CD4-positive, CD25-positive, alpha-beta regulatory T cell (primary cell): ENCODE results near the gene MTFMT. TPM values are rescaled to one million over a fixed set of nuclear protein-coding genes. Genes with fewer than 3 reads are reported as not detected.
A peak's percentile ranks its signal among the peaks of the same experiment; 100 is the strongest.

Source experiments
- ATAC-seq, 2 donors: fragments of 150-1000 bp; cut with Tn5 transposase; one replicate each; pipeline ENCODE4 v1.10.0; 2021; ENCODE audit warnings: low read depth in 2 of 2, moderate number of reproducible peaks in 2 of 2, moderate library complexity in 1 of 2
- DNase-seq, 3 donors: peaks; one replicate each; pipeline versions ENCODE4 v3.0.0 to v3.0.0-alpha.2; 2012 to 2022; ENCODE audit warnings: mixed read lengths in 1 of 3
- H3K27ac ChIP-seq: one replicate; pipeline ENCODE4 v1.7.0; 2013; ENCODE audit warnings: mild to moderate bottlenecking, low read length; ENCODE audit not compliant: insufficient read depth, poor library complexity, severe bottlenecking
- H3K27me3 ChIP-seq: one replicate; pipeline ENCODE4 v1.7.0; 2013; ENCODE audit warnings: low read length; ENCODE audit not compliant: control insufficient read depth, insufficient read depth
- H3K36me3 ChIP-seq: one replicate; pipeline ENCODE4 v1.7.0; 2013; ENCODE audit warnings: mild to moderate bottlenecking, low read length, moderate library complexity; ENCODE audit not compliant: control insufficient read depth, insufficient read depth
- H3K4me1 ChIP-seq: 2 replicates; pipeline ENCODE4 v1.7.0; 2013; ENCODE audit warnings: mild to moderate bottlenecking, low read length; ENCODE audit not compliant: insufficient read depth, control insufficient read depth, poor library complexity, severe bottlenecking
- H3K4me3 ChIP-seq: one replicate; pipeline ENCODE4 v1.7.0; 2013; ENCODE audit warnings: low read depth, mild to moderate bottlenecking, low read length, moderate library complexity
- H3K9me3 ChIP-seq, 2 experiments: 1 replicate in 1 of 2; 2 replicates in 1 of 2; pipeline ENCODE4 v1.7.0; 2013; ENCODE audit warnings: low read length in 2 of 2, mild to moderate bottlenecking in 1 of 2, moderate library complexity in 1 of 2; ENCODE audit not compliant: control insufficient read depth in 2 of 2
- H3K27ac Mint-ChIP-seq, 3 donors: one replicate each; pipeline ENCODE4 v1.8.0; 2020 to 2022; ENCODE audit warnings: mild to moderate bottlenecking in 3 of 3, mixed read lengths in 3 of 3, moderate library complexity in 2 of 3
- H3K27me3 Mint-ChIP-seq: one replicate; pipeline ENCODE4 v1.8.0; 2022; ENCODE audit warnings: mild to moderate bottlenecking, mixed read lengths
- H3K36me3 Mint-ChIP-seq: one replicate; pipeline ENCODE4 v1.8.0; 2020; ENCODE audit warnings: mixed read lengths
- H3K4me1 Mint-ChIP-seq, 4 donors: one replicate each; pipeline ENCODE4 v1.8.0; 2020 to 2022; ENCODE audit warnings: mixed read lengths in 4 of 4, mild to moderate bottlenecking in 1 of 4
- H3K4me3 Mint-ChIP-seq, 4 donors: one replicate each; pipeline ENCODE4 v1.8.0; 2020 to 2022; ENCODE audit warnings: mild to moderate bottlenecking in 4 of 4, mixed read lengths in 4 of 4, moderate library complexity in 3 of 4
- H3K9me3 Mint-ChIP-seq, 7 donors: one replicate each; pipeline ENCODE4 v1.8.0; 2020 to 2022; ENCODE audit warnings: mixed read lengths in 7 of 7, mild to moderate bottlenecking in 3 of 7, moderate library complexity in 2 of 7
- polyA plus RNA-seq, 4 donors: library from polyadenylated mRNA; unstranded; fragments of 300-500 nt; fragmentation: Illumina TruSeq; gene quantifications; one replicate each; pipeline ENCODE4 v1.2.3, GENCODE V29; 2021
- total RNA-seq: library from RNA; stranded (reverse); gene quantifications from one replicate; pipeline ENCODE4 v1.2.3, GENCODE V29; 2022

The MTFMT gene
- total and polyA plus RNA-seq, 5 donors from 2014 or later, result 6.1 to 26.9 (median 18.7) TPM

DNA sequence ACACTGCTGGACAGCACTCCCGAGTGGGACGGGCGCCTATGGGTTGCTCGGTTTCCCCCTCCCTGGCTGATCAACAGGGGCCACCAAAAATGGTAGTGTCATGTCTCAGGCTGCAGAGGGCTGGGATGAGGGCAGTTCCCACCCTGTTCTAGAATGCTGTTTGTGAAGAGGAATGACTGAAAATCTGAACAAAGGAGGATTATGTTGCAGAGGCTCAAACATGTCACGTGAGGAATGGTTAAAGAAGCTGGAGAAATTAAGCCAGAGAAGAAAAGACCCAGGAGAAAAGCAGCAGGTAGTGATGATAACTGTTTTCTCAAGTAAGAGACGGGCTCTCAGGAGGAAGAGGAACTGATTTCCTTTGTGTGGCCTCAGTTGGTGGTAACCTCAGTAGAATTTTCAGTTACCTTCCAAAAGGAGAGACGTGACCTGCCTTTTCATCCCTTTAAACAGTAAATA lies 50.2 kb downstream of the MTFMT start:
- H3K27me3 ChIP-seq, result no peaks in the 10 kb centered on the region
- H3K27ac ChIP-seq, result no peak overlapping the region
- peaks cover 5% of the 10 kb centered on the region for H3K4me1 ChIP-seq
- DNase-seq (no peak), ATAC-seq (no peak)
- Mint-ChIP-seq H3K36me3 (peaks cover 35% of the 10 kb centered on the region), H3K4me1 (peaks cover 0 to 19% (median 5%) of the 10 kb centered on the region in 4 donors), H3K9me3 (no peaks in the 10 kb centered on the region), H3K27ac (peak overlapping the region in 1 of 3 donors; percentile 29), H3K4me3 (no peak overlapping the region), H3K27me3 (no peaks in the 10 kb centered on the region)
- H3K4me3 ChIP-seq, result no peak overlapping the region
- H3K9me3 ChIP-seq, result no peaks in the 10 kb centered on the region
- peaks cover 39% of the 10 kb centered on the region for H3K36me3 ChIP-seq

DNA sequence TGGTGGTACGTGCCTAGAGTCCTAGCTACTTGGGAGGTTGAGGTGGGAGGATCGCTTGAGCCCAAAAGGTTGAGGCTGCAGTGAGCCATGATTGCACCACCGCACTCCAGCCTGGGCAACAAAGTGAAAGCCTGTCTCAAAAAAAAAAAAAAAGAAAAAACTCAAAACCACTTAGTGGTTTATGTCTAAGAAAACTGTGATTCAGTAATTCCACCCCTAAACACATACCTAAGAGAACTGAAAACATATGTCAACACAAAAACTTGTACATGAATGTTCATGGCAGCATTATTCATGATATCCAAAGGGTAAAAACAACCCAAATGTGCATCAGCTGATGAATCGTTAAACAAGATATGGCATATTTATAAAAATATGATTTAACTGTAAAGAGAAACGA lies 54.0 kb downstream of the MTFMT start:
- no peak for ATAC-seq
- H3K4me1 ChIP-seq, result no peaks in the 10 kb centered on the region
- H3K27me3 ChIP-seq, result no peaks in the 10 kb centered on the region
- DNase-seq, result no peak
- Mint-ChIP-seq H3K36me3 (peaks cover 29% of the 10 kb centered on the region), H3K9me3 (no peaks in the 10 kb centered on the region), H3K27me3 (no peaks in the 10 kb centered on the region), H3K4me1 (peaks cover 0 to 4% (median under 1%) of the 10 kb centered on the region in 4 donors), H3K4me3 (no peak overlapping the region), H3K27ac (peak overlapping the region in 1 of 3 donors; percentile 47)
- peaks cover 64% of the 10 kb centered on the region for H3K36me3 ChIP-seq
- no peak overlapping the region for H3K4me3 ChIP-seq
- no peaks in the 10 kb centered on the region for H3K9me3 ChIP-seq
- H3K27ac ChIP-seq, result no peak overlapping the region

DNA sequence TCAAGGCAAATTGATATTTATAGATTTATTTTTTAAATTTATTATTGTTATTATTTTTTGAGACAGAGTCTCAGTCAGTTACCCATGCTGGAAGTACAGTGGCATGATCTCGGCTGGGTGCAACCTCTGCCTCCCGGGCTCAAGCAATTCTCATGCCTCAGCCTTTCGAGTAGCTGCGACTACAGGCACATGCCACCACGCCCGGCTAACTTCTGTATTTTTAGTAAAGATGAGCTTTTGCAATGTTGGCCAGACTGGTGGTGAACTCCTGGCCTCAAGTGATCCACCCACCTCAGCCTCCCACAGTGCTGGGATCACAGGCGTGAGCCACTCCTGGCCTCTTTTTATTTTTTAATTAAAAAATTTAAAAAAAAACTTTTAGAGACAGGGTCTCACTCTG lies 58.7 kb downstream of the MTFMT start:
- Mint-ChIP-seq H3K4me3 (no peak overlapping the region), H3K27ac (no peak overlapping the region), H3K27me3 (no peaks in the 10 kb centered on the region), H3K9me3 (no peaks in the 10 kb centered on the region), H3K4me1 (no peaks in the 10 kb centered on the region), H3K36me3 (peaks cover 27% of the 10 kb centered on the region)
- peaks cover 71% of the 10 kb centered on the region for H3K36me3 ChIP-seq
- H3K4me1 ChIP-seq, result no peaks in the 10 kb centered on the region
- H3K9me3 ChIP-seq, result no peaks in the 10 kb centered on the region
- H3K27me3 ChIP-seq, result no peaks in the 10 kb centered on the region
- DNase-seq, result no peak
- ATAC-seq, result no peak
- no peak overlapping the region for H3K4me3 ChIP-seq
- H3K27ac ChIP-seq, result no peak overlapping the region

DNA sequence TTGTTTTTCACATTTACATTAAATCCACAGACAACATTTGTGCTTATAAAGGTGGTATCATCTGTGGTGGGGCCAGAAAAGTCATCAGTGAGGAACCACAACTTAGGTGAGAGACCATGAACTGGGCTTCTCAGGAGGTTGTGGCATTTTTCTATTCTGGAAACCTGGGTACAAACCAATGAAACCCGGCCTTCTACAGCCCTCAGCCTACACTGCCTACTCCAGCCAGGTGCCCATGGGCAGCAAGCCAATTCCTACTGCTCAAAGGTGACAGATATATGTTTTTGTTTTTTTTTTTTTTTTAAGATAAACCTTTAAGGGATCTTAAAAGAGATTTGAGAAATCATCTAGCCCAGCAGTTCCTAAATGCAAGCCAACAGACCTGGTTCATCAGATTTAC lies 60.0 kb downstream of the MTFMT start:
- Mint-ChIP-seq H3K27me3 (no peaks in the 10 kb centered on the region), H3K9me3 (no peaks in the 10 kb centered on the region), H3K4me1 (no peaks in the 10 kb centered on the region), H3K36me3 (peaks cover 31% of the 10 kb centered on the region), H3K4me3 (no peak overlapping the region), H3K27ac (peak overlapping the region in 1 of 3 donors; percentile 13)
- no peak overlapping the region for H3K4me3 ChIP-seq
- no peaks in the 10 kb centered on the region for H3K4me1 ChIP-seq
- DNase-seq (no peak), ATAC-seq (no peak)
- no peaks in the 10 kb centered on the region for H3K27me3 ChIP-seq
- H3K27ac ChIP-seq, result no peak overlapping the region
- no peaks in the 10 kb centered on the region for H3K9me3 ChIP-seq
- peaks cover 73% of the 10 kb centered on the region for H3K36me3 ChIP-seq

DNA sequence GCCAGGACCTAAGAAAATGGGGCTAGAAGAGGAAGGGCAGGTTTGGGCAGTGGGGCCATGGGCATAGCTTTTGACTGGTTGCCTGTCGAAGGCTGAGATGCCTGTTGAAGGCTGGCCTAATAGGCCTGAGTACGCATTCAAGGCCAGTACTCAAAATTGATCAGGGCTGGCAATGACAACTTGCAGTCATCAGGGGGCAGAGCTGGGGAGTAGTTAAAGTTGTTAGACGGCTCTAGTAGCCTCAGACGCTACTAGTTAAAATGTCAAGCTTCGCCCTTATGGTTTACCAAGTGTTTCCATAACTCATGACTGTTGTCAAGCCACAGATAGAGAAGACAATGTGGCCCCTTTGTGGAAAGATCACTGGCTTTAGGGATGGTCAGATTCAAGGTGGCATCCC lies 68.4 kb downstream of the MTFMT start:
- Mint-ChIP-seq H3K4me1 (peaks cover 0 to 2% (median 0%) of the 10 kb centered on the region in 4 donors), H3K36me3 (peaks cover 54% of the 10 kb centered on the region), H3K9me3 (no peaks in the 10 kb centered on the region), H3K27me3 (no peaks in the 10 kb centered on the region), H3K27ac (peak overlapping the region in 1 of 3 donors; percentile 8), H3K4me3 (no peak overlapping the region)
- DNase-seq (no peak), ATAC-seq (no peak)
- H3K27me3 ChIP-seq, result no peaks in the 10 kb centered on the region
- peaks cover 74% of the 10 kb centered on the region for H3K36me3 ChIP-seq
- no peaks in the 10 kb centered on the region for H3K9me3 ChIP-seq
- H3K4me3 ChIP-seq, result no peak overlapping the region
- no peaks in the 10 kb centered on the region for H3K4me1 ChIP-seq
- H3K27ac ChIP-seq, result no peak overlapping the region

DNA sequence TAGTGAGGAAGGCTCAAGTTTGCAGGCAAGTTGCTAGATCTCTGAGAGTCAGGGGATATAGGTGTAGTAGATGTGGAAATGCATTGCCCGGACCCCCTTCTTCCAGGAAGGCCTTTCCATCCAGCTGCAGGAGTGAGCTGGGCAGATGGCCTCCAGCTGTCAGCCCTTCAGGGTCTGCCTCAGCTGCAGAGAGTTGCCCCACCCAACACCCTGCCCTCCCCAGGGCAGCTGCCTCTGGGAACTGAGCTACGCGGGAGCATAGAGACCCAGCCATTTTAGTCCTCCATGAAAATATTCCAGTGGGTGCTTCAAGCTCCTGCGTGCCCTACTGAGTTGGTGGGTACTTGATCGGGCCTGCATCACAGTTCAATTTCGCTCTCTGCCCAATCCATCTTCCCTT lies 69.3 kb downstream of the MTFMT start:
- Mint-ChIP-seq H3K27me3 (no peaks in the 10 kb centered on the region), H3K27ac (no peak overlapping the region), H3K36me3 (peaks cover 55% of the 10 kb centered on the region), H3K4me1 (peaks cover 0 to 2% (median 0%) of the 10 kb centered on the region in 4 donors), H3K4me3 (peak overlapping the region in 1 of 4 donors; percentile 47), H3K9me3 (no peaks in the 10 kb centered on the region)
- Histone ChIP-seq H3K4me1 (no peaks in the 10 kb centered on the region), H3K36me3 (peaks cover 78% of the 10 kb centered on the region), H3K4me3 (no peak overlapping the region), H3K27ac (no peak overlapping the region), H3K9me3 (no peaks in the 10 kb centered on the region), H3K27me3 (no peaks in the 10 kb centered on the region)
- no peak for ATAC-seq
- no peak for DNase-seq

DNA sequence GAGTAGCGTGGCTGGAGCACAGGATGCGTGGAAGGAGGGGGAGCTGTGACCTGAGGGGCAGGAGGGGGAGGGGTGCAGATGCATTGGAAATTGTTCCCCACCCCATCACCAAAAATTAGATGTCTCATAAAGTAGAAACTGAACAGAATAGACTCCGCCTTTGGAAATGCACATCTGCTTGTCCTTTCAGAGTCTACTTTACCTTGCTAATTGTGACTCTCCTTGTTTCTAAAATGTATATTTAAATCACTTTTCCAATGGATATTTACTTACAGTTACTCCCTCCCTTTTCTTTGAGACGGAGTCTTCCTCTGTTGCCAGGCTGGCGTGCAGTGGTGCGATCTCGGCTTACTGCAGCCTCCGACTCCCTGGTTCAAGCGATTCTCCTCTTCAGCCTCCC lies 70.3 kb downstream of the MTFMT start:
- DNase-seq, result no peak
- no peak overlapping the region for H3K27ac Mint-ChIP-seq
- no peak overlapping the region for H3K4me3 Mint-ChIP-seq
- Histone ChIP-seq H3K27me3 (no peaks in the 10 kb centered on the region), H3K4me3 (no peak overlapping the region), H3K36me3 (peaks cover 71% of the 10 kb centered on the region), H3K4me1 (no peaks in the 10 kb centered on the region), H3K9me3 (no peaks in the 10 kb centered on the region), H3K27ac (no peak overlapping the region)
- no peaks in the 10 kb centered on the region for H3K27me3 Mint-ChIP-seq
- no peaks in the 10 kb centered on the region for H3K9me3 Mint-ChIP-seq
- peaks cover 0 to 3% (median under 1%) of the 10 kb centered on the region in 4 donors for H3K4me1 Mint-ChIP-seq
- ATAC-seq, result no peak
- peaks cover 47% of the 10 kb centered on the region for H3K36me3 Mint-ChIP-seq

DNA sequence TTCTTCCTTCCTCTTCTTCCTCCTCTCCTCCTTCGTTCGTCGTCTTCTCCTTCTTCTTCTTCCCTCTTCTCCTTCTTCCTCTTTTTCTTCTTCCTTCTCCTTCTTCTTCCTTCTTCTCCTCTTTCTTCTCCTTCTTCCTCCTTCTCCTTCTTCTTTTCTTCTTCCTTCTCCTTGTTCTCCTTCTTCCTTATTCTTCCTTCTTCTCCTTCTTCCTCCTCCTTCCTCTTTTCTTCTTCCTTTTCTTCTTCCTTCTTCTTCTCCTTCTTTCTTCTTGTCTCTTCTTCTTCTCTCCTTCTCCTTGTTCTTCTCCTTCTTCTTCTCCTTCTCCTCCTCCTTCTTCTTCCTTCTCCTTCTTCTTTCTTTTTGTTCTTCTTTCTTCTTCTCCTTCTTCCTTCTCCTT lies 75.0 kb downstream of the MTFMT start:
- H3K9me3 Mint-ChIP-seq, result no peaks in the 10 kb centered on the region
- no peaks in the 10 kb centered on the region for H3K27me3 Mint-ChIP-seq
- H3K4me1 Mint-ChIP-seq, result peaks cover 0 to 21% (median 7%) of the 10 kb centered on the region in 4 donors
- Histone ChIP-seq H3K27ac (no peak overlapping the region), H3K36me3 (peaks cover 27% of the 10 kb centered on the region), H3K9me3 (no peaks in the 10 kb centered on the region), H3K27me3 (no peaks in the 10 kb centered on the region), H3K4me1 (no peaks in the 10 kb centered on the region), H3K4me3 (no peak overlapping the region)
- no peak overlapping the region for H3K4me3 Mint-ChIP-seq
- ATAC-seq (no peak), DNase-seq (no peak)
- peak overlapping the region; percentile 28 to 86 (median 73) for H3K27ac Mint-ChIP-seq
- peaks cover 17% of the 10 kb centered on the region for H3K36me3 Mint-ChIP-seq
